ENCODE data around the gene ICAM4. TPM values are rescaled to one million over a fixed set of nuclear protein-coding genes. Genes with fewer than 3 reads are reported as not detected.

Gene ICAM4
- total and polyA plus RNA-seq, 2 of the 8 experiments (the other 6 are each of a cell fraction or from before 2014, with no cell fraction given), result 1.5 to 4.1 TPM

- TF ChIP-seq SP4 (IDR thresholded peaks at IDR 0.05; ENCODE audit: low read length), result no peak
- TF ChIP-seq RXRA (IDR thresholded peaks at IDR 0.05; ENCODE audit: insufficient read depth, low read depth, low read length), result no peak
- no peak for TF ChIP-seq POU5F1 (IDR thresholded peaks at IDR 0.05; ENCODE audit: low read depth, low read length)
- TF ChIP-seq CTBP2 (IDR thresholded peaks at IDR 0.05; ENCODE audit: borderline replicate concordance, insufficient read depth, insufficient read length, low read length), result no peak
- no peak for TF ChIP-seq TEAD4 (IDR thresholded peaks at IDR 0.05; ENCODE audit: low read depth, low read length)
- no peak for TF ChIP-seq EZH2 (IDR thresholded peaks at IDR 0.05; ENCODE audit: low read depth, low read length, severe bottlenecking)
- TF ChIP-seq BCL11A (IDR thresholded peaks at IDR 0.05; ENCODE audit: low read depth in 2 of 2, low read length in 2 of 2), result no peak
Measured at GRCh38 chr19:10237702-10238101, 49.1 kb upstream of the ICAM4 start (continued).
